NCI-H69 (cell line): ENCODE results near the gene NPHS1.
"Not testable (repeated sequence)": the region's sequence is repeated elsewhere in the genome, so short reads cannot be mapped to it uniquely, and the experiment has no call there.

Source experiments
- DNase-seq: peaks from one replicate; lab custom pipeline; 2025; lab: John Stamatoyannopoulos, UW

Gene NPHS1

GRCh38 chr19:35852029-35852780 lies at the start of gene NPHS1:
NPHS1 (minus strand) TSS chr19:35852504; CDS start chr19:35851837, 667 bp downstream.
- DNase-seq, result no peak

DNA sequence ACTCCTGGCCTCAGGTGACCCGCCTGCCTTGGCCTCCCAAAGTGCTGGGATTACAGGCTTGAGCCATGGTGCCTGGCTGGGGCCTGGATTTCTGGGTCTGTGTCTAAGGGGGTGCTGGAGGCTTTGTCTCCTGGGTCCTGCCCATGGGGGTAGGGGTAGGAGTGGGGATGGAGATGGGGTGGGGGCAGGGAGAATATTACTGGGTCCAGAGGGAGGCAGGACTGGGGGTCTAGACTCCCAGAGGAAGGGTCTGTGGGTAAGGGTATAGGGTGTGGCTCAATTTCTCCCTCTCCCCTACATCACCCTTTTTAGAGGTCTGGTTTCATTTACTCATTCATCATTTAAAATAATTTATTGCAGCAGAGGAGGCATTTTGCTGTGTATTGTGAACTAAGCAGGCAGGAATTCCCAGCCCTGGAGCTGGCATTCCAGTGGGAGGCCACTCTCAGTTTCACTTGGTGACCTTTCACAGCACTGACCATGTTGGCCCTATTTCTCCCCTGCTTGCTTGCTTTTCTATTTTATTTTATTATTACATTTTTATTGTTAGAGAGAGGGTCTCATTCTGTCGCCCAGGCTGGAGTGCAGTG lies 48.8 kb upstream of the NPHS1 start:
- DNase-seq, result no peak

DNA sequence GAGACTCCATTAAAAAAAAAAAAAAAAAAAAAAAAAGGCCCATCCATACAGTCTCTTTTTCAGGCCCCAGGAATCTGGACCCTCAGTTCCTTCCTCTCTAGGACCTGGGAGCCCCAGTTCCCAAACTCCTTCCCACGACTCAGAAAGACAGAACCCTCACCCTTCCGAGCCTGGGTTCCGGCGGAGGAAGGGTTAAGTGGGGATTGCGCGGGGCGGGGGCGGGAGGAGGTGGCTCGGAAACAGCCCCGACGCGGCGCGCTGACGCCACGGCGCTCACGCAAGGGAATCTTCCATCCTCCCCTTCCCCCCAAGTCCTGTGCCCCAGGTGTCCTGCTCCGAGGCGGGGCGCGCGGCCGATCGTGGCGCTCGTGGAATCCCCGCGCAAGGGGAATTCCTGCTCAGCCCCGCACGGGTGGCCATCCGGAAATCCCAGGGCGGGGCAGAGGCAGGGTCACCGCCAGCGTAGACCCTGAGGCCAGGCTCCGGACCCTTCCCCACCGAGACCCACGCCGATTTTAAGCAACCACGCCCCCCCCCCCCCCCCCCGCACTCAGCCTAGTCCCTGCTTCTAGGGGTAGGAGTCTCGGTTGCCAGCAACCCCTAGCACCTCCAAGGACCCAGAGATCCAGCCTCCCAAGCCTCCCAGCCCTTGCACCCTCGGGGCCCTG lies 47.4 kb upstream of the NPHS1 start:
- peak; percentile 85 for DNase-seq

- DNase-seq, result no peak
Observed at GRCh38 chr19:35898499-35898809, 46.1 kb upstream of the NPHS1 start.

DNA sequence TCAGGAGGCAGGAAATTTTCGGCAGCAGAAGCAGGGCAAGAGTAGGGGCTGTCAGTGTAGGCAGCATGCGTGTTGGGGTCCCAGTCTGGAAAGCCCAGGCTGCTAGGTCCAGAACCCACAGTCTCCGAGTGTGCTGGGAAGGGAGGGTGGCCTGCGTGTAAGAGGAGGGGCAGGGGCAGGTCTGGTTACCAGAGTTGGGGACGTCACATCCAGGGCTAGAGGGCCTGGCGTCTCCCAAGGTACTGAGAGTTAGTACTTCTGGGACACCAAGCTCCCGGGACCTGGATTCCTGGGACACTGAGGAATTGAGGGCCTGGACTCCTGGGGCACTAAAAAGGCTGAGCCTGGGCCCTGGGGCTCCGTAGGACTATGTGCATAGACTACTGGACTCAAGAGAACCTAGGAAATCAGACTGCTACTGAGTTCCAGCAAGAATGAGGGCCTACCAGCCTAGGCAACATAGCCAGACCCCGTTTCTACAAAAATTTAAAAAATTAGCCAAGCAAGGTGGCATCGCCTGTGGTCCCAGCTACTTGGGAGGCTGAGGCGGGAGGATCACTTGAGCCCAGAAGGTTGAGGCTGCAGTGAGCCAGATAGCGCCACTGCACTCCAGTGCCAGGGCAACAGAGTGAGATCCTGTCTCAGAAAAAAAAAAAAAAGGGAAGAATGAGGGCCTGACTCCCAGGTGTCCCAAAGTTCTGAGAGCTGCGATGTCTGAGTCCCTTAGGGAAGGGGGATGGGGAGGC lies 45.6 kb upstream of the NPHS1 start:
- DNase-seq, result no peak

DNA sequence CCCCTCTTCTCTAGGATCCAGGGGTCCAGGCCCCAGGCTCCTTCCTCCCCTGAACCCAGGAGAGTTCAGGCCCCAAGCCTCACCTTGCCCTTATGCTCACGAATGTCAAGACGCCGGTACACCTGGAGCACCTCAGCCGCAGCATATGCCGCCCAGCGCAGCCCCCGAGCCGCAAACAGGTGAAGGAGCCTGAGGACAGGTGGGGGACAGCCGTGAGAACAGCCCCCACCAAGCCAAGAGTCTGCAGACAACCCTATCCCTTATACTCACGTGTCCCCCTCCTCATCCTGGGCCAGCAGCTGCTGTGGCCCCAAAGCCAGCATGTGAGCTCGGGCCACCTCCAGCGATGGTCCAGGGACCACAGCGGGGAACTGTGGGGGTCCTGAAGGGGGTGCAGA lies 44.3 kb upstream of the NPHS1 start:
- no peak for DNase-seq

DNA sequence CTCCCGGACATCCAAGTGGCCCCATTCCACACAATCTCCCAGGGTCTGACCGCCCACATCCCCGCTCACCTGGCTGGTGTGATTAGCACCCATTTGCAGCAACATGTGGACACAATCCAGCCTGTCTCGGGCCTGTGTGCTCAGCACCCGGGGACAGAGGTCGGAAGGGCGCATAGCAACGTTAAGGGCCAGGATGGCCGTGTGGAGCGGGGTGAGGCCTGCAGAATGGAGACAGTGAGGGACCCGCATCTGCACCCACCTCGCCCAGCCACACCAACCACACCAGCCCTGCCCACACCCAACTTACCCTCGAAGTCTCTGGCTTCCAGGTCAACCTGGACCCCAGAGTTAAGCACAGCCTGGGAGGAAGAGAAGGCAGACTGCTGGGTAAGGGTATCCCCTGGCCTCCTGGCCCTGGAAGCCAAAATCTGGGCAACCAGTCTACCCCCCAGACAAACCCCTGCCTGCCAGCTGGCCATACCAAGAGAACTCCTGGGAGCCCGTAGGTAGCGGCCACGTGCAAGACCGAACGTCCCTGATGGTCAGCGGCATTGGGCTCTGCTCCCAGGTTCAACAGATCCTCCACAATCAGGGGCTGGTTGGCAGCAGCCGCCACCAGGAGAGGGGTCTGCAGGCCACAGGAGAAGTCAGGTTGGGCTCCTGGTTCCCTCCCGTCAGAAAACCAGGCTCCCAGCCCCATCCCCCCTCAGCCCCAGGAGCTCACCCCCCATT lies 43.8 kb upstream of the NPHS1 start:
- no peak for DNase-seq

DNA sequence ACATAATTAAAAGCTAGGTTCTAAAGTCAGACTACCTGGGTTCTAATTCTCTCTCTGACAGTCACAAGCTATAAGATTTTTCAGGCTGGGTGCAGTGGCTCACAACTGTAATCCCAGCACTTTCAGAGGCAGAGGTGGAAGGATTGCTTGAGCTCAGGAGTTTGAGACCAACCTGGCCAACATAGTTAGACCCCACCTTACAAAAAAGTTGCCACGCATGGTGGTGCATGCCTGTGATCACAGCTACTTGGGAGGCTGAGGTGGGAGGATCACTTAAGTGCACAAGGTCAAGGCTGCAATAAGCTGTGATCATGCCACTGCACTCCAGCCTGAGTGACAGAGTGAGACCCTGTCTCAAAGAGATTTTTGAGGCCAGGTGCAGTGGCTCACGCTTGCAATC lies 42.0 kb upstream of the NPHS1 start:
- no peak for DNase-seq

DNA sequence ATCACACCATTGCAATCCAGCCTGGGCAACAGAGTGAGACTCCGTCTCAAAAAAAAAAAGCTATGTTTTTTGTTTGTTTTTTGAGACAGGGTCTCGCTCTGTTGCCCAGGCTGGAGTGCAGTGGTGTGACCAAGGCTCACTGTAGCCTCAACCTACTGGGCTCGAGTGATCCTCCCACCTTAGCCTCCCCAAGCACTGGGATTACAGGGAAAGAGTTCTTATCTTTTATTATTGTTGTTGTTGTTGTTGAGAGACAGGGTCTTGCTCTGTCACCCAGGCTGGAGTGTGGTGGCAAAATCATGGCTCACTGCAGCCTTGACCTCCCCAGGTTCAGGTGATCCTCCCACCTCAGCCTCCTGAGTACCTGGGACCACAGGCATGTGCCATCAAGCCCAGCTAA lies 39.5 kb upstream of the NPHS1 start:
- DNase-seq, result not testable (repeated sequence)

- DNase-seq, result no peak
Observed at GRCh38 chr19:35890113-35890650, 37.9 kb upstream of the NPHS1 start.

GRCh38 chr19:35889370-35890112 lies 37.2 kb upstream of the NPHS1 start:
- no peak for DNase-seq

DNA sequence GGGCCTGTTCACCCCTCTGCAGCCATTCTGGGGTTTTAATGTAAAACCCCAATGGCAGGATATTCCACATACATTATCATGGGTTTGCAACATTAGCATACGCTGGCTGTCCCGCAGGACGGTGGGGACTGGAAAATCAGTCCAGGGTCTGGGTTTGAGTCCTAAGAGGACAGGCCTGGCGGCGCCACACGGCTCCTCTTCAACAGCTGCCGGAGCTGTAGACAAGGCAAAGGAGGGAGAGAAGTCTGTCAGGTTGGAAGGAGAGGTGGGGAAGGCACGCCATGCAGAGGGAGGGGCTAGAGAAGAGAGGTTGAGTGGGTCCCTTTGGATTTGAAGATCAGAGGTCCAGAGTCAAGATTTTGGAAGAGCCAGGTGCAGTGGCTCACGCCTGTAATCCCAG lies 36.1 kb upstream of the NPHS1 start:
- DNase-seq, result no peak

- DNase-seq, result no peak
Observed at GRCh38 chr19:35887197-35887596, 34.9 kb upstream of the NPHS1 start.

- no peak for DNase-seq
Observed at GRCh38 chr19:35885904-35886303, 33.6 kb upstream of the NPHS1 start.

GRCh38 chr19:35885225-35885738 lies 33.0 kb upstream of the NPHS1 start:
- DNase-seq, result no peak

GRCh38 chr19:35883882-35884281 lies 31.6 kb upstream of the NPHS1 start:
- DNase-seq, result no peak

- DNase-seq, result peak; percentile 87
Observed at GRCh38 chr19:35882114-35882832, 30.0 kb upstream of the NPHS1 start.

DNA sequence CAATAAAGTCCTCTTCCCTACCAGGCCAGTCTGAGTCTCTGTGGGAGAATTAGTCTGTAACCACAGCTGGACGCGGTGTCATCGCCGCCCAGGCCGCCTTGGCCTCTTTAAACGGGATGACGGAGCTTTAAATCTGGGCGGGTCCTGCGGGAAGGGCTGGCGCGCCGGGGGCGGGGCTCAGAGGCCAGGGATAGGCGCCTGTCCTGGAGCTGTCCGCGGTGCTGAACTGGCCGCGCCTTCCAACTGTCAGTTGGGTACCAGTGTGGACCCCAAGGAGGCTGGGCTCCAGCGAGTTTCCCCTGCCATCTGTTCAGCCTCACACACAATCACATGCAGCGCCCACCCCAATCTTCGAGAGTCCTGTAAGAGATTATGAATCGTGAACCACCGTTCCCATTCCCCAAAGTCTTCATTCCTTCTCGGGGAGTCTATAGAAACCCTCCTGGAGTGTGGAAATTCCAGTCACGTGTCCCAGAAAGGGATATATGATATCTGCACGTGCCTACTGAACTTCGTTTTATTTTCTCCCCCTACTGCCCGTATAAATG lies 27.5 kb upstream of the NPHS1 start:
- DNase-seq, result peak; percentile 81

DNA sequence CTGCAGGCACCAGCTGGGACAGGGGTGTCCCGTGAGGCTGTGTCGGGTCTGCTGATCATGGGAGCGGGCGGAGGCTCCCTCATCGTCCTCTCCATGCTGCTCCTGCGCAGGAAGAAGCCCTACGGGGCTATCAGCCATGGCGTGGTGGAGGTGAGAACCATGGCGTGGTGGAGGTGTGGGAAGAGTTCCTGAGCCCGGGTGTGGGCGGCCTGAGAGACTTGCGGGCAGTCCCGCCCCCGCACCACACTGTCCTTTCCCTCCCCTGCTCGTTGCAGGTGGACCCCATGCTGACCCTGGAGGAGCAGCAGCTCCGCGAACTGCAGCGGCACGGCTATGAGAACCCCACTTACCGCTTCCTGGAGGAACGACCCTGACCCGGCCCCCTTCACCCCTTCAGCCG lies 26.8 kb upstream of the NPHS1 start:
- no peak for DNase-seq

- DNase-seq, result no peak
Observed at GRCh38 chr19:35874392-35874930, 22.2 kb upstream of the NPHS1 start.
